Measurements from ENCODE around the gene COL6A5.

DNA sequence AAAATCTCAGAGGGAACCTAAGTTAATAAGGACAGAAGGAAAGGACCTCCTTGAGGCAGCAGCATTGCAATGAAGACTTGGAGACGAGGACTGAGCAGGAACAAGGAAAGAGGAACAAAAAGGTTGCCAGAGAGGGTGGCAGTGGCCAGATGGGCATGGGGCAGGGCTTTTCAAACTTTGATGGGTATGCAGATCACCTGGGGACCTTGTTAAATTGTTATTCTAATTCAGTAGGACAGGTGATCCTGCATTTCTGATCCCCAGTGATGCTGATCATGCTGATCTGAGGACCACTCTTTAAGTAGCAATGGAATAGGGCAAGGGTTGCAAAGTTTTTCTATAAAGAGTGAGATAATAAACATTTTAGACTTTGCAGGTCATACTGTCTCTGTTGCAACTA lies 182.6 kb downstream of the COL6A5 start:
- TF ChIP-seq EZH2 (IDR thresholded peaks at IDR 0.05; ENCODE audit: borderline replicate concordance, low read length): no peak
- TF ChIP-seq, protein P1, sequence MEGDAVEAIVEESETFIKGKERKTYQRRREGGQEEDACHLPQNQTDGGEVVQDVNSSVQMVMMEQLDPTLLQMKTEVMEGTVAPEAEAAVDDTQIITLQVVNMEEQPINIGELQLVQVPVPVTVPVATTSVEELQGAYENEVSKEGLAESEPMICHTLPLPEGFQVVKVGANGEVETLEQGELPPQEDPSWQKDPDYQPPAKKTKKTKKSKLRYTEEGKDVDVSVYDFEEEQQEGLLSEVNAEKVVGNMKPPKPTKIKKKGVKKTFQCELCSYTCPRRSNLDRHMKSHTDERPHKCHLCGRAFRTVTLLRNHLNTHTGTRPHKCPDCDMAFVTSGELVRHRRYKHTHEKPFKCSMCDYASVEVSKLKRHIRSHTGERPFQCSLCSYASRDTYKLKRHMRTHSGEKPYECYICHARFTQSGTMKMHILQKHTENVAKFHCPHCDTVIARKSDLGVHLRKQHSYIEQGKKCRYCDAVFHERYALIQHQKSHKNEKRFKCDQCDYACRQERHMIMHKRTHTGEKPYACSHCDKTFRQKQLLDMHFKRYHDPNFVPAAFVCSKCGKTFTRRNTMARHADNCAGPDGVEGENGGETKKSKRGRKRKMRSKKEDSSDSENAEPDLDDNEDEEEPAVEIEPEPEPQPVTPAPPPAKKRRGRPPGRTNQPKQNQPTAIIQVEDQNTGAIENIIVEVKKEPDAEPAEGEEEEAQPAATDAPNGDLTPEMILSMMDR (conservative IDR thresholded peaks at IDR 0.05 in 1 of 2, IDR thresholded peaks at IDR 0.05 in 1 of 2; ENCODE audit: extremely low read depth in 1 of 2, insufficient read depth in 1 of 2, low read depth in 1 of 2, low read length in 2 of 2): no peak
